GM23338 (cell line): ENCODE measurements around the gene IRGC. TPM values are rescaled to one million over a fixed set of nuclear protein-coding genes. Genes with fewer than 3 reads are reported as not detected.

Source experiments
- ATAC-seq: fragments of 200-7000 bp; cut with Tn5 transposase; 3 replicates; pipeline ENCODE4 v1.9.1; 2020
- DNase-seq: peaks from one replicate; pipeline ENCODE4 v3.0.0-alpha.2; 2015; ENCODE audit warnings: low spot score
- H2AFZ ChIP-seq: fragments of 200-600 bp; sonication (generic); 2 replicates; pipeline ENCODE4 v1.8.0; 2016; ENCODE audit warnings: antibody characterized with exemption, mild to moderate bottlenecking, moderate library complexity
- H3F3A ChIP-seq: fragments of 200-600 bp; sonication (generic); replicated peaks from 2 replicates; pipeline ENCODE4 v1.8.0; 2017; ENCODE audit warnings: antibody characterized with exemption, mixed run types, low read depth
- H3K27ac ChIP-seq: fragments of 200-600 bp; sonication (generic); 2 replicates; pipeline ENCODE4 v1.6.1; 2016; ENCODE audit warnings: low read depth
- H3K27me3 ChIP-seq: fragments of 200-600 bp; sonication (generic); 2 replicates; pipeline ENCODE4 v1.8.0; 2016; ENCODE audit warnings: mild to moderate bottlenecking, mixed run types, moderate library complexity; ENCODE audit not compliant: insufficient read depth
- H3K36me3 ChIP-seq: fragments of 200-600 bp; sonication (generic); 2 replicates; pipeline ENCODE4 v1.8.0; 2016; ENCODE audit warnings: mild to moderate bottlenecking; ENCODE audit not compliant: insufficient read depth
- H3K4me1 ChIP-seq: fragments of 200-600 bp; sonication (generic); 2 replicates; pipeline ENCODE4 v1.8.0; 2016; ENCODE audit warnings: mild to moderate bottlenecking, moderate library complexity; ENCODE audit not compliant: insufficient read depth
- H3K4me2 ChIP-seq: fragments of 200-600 bp; sonication (generic); 2 replicates; pipeline ENCODE4 v1.7.1; 2017; ENCODE audit warnings: mixed run types
- H3K4me3 ChIP-seq: fragments of 200-600 bp; sonication (generic); 2 replicates; pipeline ENCODE4 v1.6.1; 2016; ENCODE audit warnings: mixed run types
- H3K79me2 ChIP-seq: fragments of 200-600 bp; sonication (generic); replicated peaks from 2 replicates; pipeline ENCODE4 v1.8.0; 2017; ENCODE audit warnings: mild to moderate bottlenecking; ENCODE audit not compliant: insufficient read depth
- H3K9me2 ChIP-seq: fragments of 200-600 bp; sonication (generic); 2 replicates; pipeline ENCODE4 v1.8.0; 2017; ENCODE audit not compliant: insufficient read depth
- H4K20me1 ChIP-seq: fragments of 200-600 bp; sonication (generic); replicated peaks from 2 replicates; pipeline ENCODE4 v1.8.0; 2017; ENCODE audit warnings: mild to moderate bottlenecking; ENCODE audit not compliant: insufficient read depth
- H3K27ac Mint-ChIP-seq: 2 replicates; pipeline ENCODE4 v1.8.0; 2020; ENCODE audit warnings: inconsistent platforms, mild to moderate bottlenecking, moderate library complexity, mixed read lengths
- H3K27me3 Mint-ChIP-seq: 3 replicates; pipeline ENCODE4 v1.8.0; 2022; ENCODE audit warnings: low read depth, mild to moderate bottlenecking, moderate library complexity, mixed read lengths, inconsistent platforms; ENCODE audit not compliant: insufficient read depth, poor library complexity
- H3K36me3 Mint-ChIP-seq: 3 replicates; pipeline ENCODE4 v1.8.0; 2021; ENCODE audit warnings: low read depth, mild to moderate bottlenecking, inconsistent platforms, moderate library complexity, mixed read lengths
- H3K4me1 Mint-ChIP-seq: 3 replicates; pipeline ENCODE4 v1.8.0; 2020; ENCODE audit warnings: mild to moderate bottlenecking, inconsistent platforms, mixed read lengths
- H3K4me3 Mint-ChIP-seq: 3 replicates; pipeline ENCODE4 v1.8.0; 2021; ENCODE audit warnings: moderate library complexity, mild to moderate bottlenecking, inconsistent platforms, mixed read lengths
- H3K9me3 Mint-ChIP-seq: 3 replicates; pipeline ENCODE4 v1.8.0; 2020; ENCODE audit warnings: moderate library complexity, mild to moderate bottlenecking, inconsistent platforms, mixed read lengths
- CTCF ChIP-seq, 2 experiments: fragments of 200-600 bp in 1 of 2; sonication (generic) in 1 of 2; conservative IDR thresholded peaks; 2 replicates each; pipeline versions ENCODE4 v1.5.1 to v1.6.1; 2016 to 2017; ENCODE audit warnings: antibody characterized with exemption in 2 of 2, low read depth in 2 of 2, mild to moderate bottlenecking in 2 of 2, moderate library complexity in 1 of 2
- EZH2 ChIP-seq: fragments of 200-600 bp; sonication (generic); IDR thresholded peaks from one replicate; pipeline ENCODE4 v1.8.0; 2017; ENCODE audit warnings: antibody characterized with exemption, mild to moderate bottlenecking, low read depth; ENCODE audit not compliant: unreplicated experiment
- EZH2phosphoT487 ChIP-seq: fragments of 200-600 bp; sonication (generic); IDR thresholded peaks from one replicate; pipeline ENCODE4 v1.8.1; 2018; ENCODE audit warnings: antibody characterized with exemption; ENCODE audit not compliant: unreplicated experiment
- JUNB ChIP-seq: IDR thresholded peaks from one replicate; pipeline ENCODE4 v1.6.1; 2016; ENCODE audit warnings: antibody characterized with exemption; ENCODE audit not compliant: unreplicated experiment
- NANOG ChIP-seq: IDR thresholded peaks from 2 replicates; pipeline ENCODE4 v1.6.1; 2016; ENCODE audit warnings: antibody characterized with exemption, borderline replicate concordance
- POLR2AphosphoS5 ChIP-seq: IDR thresholded peaks from 2 replicates; pipeline ENCODE4 v1.6.1; 2016; ENCODE audit warnings: antibody characterized with exemption, low read depth
- STAT1 ChIP-seq: IDR thresholded peaks from one replicate; pipeline ENCODE4 v1.6.1; 2016; ENCODE audit warnings: antibody characterized with exemption; ENCODE audit not compliant: unreplicated experiment
- ZNF114 ChIP-seq: fragments of 250-450 bp; sonication (Bioruptor Pico); IDR thresholded peaks from 2 replicates; pipeline ENCODE4 v1.5.0; 2020; ENCODE audit warnings: mild to moderate bottlenecking, moderate library complexity
- ZNF331 ChIP-seq: fragments of 250-450 bp; sonication (Bioruptor Pico); IDR thresholded peaks from 2 replicates; pipeline ENCODE4 v1.5.0; 2020; ENCODE audit warnings: low read depth, mild to moderate bottlenecking, moderate library complexity
- ZNF462 ChIP-seq: fragments of 250-450 bp; sonication (Bioruptor Pico); IDR thresholded peaks from 2 replicates; pipeline ENCODE4 v1.5.0; 2020; ENCODE audit warnings: mild to moderate bottlenecking, moderate library complexity
- polyA plus RNA-seq: library from polyadenylated mRNA; unstranded; fragments of >200 nt; fragmentation: Nextera tagmentation; extraction: Ambion mirVana; gene quantifications from 2 replicates; pipeline ENCODE4 v1.2.1, GENCODE V29; 2016
- total RNA-seq: library from RNA; depleted of rRNA; stranded (reverse); fragments of >200 nt; shearing (Covaris generic); gene quantifications from 2 replicates; pipeline ENCODE4 v1.2.3, GENCODE V29; 2014
- TF ChIP-seq, protein P1 (sequence below): IDR thresholded peaks from 2 replicates; pipeline ENCODE4 v1.6.1; 2016; ENCODE audit warnings: antibody characterized with exemption

IRGC gene
- total and polyA plus RNA-seq, 2 experiments from 2014 or later: not detected

DNA sequence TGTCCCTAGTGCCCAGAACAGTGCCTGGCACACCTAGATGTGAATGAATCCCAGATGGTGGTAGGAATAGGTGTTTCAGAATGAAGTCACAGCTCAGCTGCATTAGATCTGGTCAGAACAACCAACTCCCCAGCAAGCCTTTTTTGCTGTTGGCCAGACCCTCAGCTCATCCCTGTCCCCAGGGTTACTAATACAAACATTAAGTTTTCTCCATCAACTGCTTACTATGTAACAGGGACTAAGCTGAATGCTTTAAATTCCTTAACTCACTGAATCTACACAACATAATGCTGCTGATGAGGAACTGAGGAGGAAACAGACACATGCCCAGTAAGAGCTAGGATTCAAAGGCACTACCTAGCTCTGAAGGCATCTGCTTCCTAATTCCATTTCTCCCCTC lies 20.1 kb downstream of the IRGC start (continued):
- TF ChIP-seq ZNF462: no peak

DNA sequence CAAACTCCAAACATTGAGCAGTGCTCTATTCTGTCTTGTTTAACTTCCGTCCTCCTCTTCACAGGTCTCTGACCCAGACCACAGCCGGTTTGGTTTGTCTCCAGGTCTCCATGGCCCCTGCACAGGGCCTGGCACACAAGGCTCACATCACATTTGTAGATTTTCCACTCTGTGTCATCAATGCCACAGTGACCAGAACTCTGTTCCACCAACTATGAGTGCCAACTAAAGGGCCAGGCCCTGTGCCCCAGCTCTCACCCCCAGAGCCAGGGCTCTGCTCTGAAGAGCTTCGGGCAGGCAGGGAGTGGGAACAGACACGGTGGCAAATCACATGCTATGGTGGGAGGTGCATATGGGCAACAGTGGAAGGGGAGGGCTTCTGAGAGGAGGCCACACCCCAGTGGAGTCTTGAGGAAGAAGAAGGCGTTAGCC lies 22.9 kb downstream of the IRGC start:
- no peaks in the 10 kb centered on the region for H3K79me2 ChIP-seq
- ATAC-seq: peak; percentile 37; the same call in 1 of the 3 replicates
- Mint-ChIP-seq H3K4me3 (no peak overlapping the region), H3K4me1 (peaks cover 4% of the 10 kb centered on the region; the same call in 1 of the 3 replicates), H3K27me3 (peaks cover 5% of the 10 kb centered on the region), H3K9me3 (no peaks in the 10 kb centered on the region), H3K27ac (peak overlapping the region; percentile 45; the same call in 1 of the 2 replicates), H3K36me3 (peaks cover 61% of the 10 kb centered on the region)
- H4K20me1 ChIP-seq: no peaks in the 10 kb centered on the region; the same call in 1 of the 2 replicates
- H3K27me3 ChIP-seq: no peaks in the 10 kb centered on the region
- no peak overlapping the region for H3K27ac ChIP-seq
- H3K4me3 ChIP-seq: no peak overlapping the region
- no peak overlapping the region for H2AFZ ChIP-seq
- no peak overlapping the region for H3K4me2 ChIP-seq
- H3K9me2 ChIP-seq: no peaks in the 10 kb centered on the region
- H3K4me1 ChIP-seq: no peaks in the 10 kb centered on the region
- no peaks in the 10 kb centered on the region; the same call in 1 of the 2 replicates for H3K36me3 ChIP-seq
- no peak for DNase-seq
- H3F3A ChIP-seq: no peaks in the 10 kb centered on the region
- TF ChIP-seq ZNF114 (CRISPR knock-in tag): no peak
- TF ChIP-seq NANOG: no peak
- no peak for TF ChIP-seq EZH2
- TF ChIP-seq CTCF (conservative IDR thresholded peaks at IDR 0.05; ENCODE audit: low read depth in 2 of 2): no peak
- TF ChIP-seq JUNB: no peak
- no peak for TF ChIP-seq EZH2phosphoT487
- TF ChIP-seq POLR2AphosphoS5: no peak
- no peak for TF ChIP-seq ZNF331
- TF ChIP-seq, protein P1, sequence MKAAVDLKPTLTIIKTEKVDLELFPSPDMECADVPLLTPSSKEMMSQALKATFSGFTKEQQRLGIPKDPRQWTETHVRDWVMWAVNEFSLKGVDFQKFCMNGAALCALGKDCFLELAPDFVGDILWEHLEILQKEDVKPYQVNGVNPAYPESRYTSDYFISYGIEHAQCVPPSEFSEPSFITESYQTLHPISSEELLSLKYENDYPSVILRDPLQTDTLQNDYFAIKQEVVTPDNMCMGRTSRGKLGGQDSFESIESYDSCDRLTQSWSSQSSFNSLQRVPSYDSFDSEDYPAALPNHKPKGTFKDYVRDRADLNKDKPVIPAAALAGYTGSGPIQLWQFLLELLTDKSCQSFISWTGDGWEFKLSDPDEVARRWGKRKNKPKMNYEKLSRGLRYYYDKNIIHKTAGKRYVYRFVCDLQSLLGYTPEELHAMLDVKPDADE: no peak
- TF ChIP-seq STAT1: no peak
